Suppressor macrophage treated with lipopolysaccharide for 1 hour (primary cell): ENCODE data around the gene SPPL2A.
"Not testable (repeated sequence)": the region's sequence is repeated elsewhere in the genome, so short reads cannot be mapped to it uniquely, and the experiment has no call there.

Experiments
- DNase-seq, 3 donors: peaks; one replicate each; pipeline ENCODE4 v3.0.0-alpha.2; 2020 to 2022

SPPL2A gene

GRCh38 chr15:50765195-50765967 is at the start of gene SPPL2A:
Gene SPPL2A (minus strand): TSS chr15:50765706. CDS start chr15:50765533, 173 bp downstream.
- DNase-seq: peak; percentile 92 to 97 (median 93)

GRCh38 chr15:50814634-50815033 is 49.1 kb upstream of the SPPL2A start:
- no peak for DNase-seq

GRCh38 chr15:50813865-50814264 is 48.4 kb upstream of the SPPL2A start:
- peak in 2 of 3 donors; percentile 23 to 24 for DNase-seq

GRCh38 chr15:50813089-50813488 is 47.6 kb upstream of the SPPL2A start:
- no peak for DNase-seq

GRCh38 chr15:50812181-50812506 is 46.6 kb upstream of the SPPL2A start:
- not testable (repeated sequence) for DNase-seq

GRCh38 chr15:50811461-50812180 is 46.1 kb upstream of the SPPL2A start:
- not testable (repeated sequence) for DNase-seq

- DNase-seq: no peak
These were observed 44.6 kb upstream of the SPPL2A start for GRCh38 chr15:50810128-50810527.

- no peak for DNase-seq
These were observed 43.2 kb upstream of the SPPL2A start for GRCh38 chr15:50808728-50809127.

- peak; percentile 30 to 39 (median 39) for DNase-seq
These were observed 38.1 kb upstream of the SPPL2A start for GRCh38 chr15:50803479-50804180.

GRCh38 chr15:50800715-50801114 is 35.2 kb upstream of the SPPL2A start:
- no peak for DNase-seq

GRCh38 chr15:50798684-50799083 is 33.2 kb upstream of the SPPL2A start:
- peak; percentile 36 to 51 (median 39) for DNase-seq

GRCh38 chr15:50797926-50798325 is 32.4 kb upstream of the SPPL2A start:
- DNase-seq: no peak

- no peak for DNase-seq
These were observed 26.0 kb upstream of the SPPL2A start for GRCh38 chr15:50791486-50791885.

- no peak for DNase-seq
These were observed 25.4 kb upstream of the SPPL2A start for GRCh38 chr15:50790778-50791453.

GRCh38 chr15:50786871-50787270 is 21.4 kb upstream of the SPPL2A start:
- peak in 2 of 3 donors; percentile 17 to 25 for DNase-seq

- DNase-seq: no peak
These were observed 20.9 kb upstream of the SPPL2A start for GRCh38 chr15:50786438-50786837.

GRCh38 chr15:50783895-50784294 is 18.4 kb upstream of the SPPL2A start:
- DNase-seq: no peak

GRCh38 chr15:50783411-50783810 is 17.9 kb upstream of the SPPL2A start:
- DNase-seq: no peak

GRCh38 chr15:50778086-50778485 is 12.6 kb upstream of the SPPL2A start:
- DNase-seq: no peak

- peak in 1 of 3 donors; percentile 14 for DNase-seq
These were observed 11.5 kb upstream of the SPPL2A start for GRCh38 chr15:50777042-50777441.

- peak in 2 of 3 donors; percentile 28 to 41 for DNase-seq
These were observed 8.9 kb upstream of the SPPL2A start for GRCh38 chr15:50774450-50774849.

GRCh38 chr15:50773389-50773788 is 7.9 kb upstream of the SPPL2A start:
- DNase-seq: no peak

- no peak for DNase-seq
These were observed 1.9 kb upstream of the SPPL2A start for GRCh38 chr15:50767332-50767861.
